Measurements from ENCODE around the gene FGFR4.

- TF ChIP-seq POLR2A (IDR thresholded peaks at IDR 0.05) (no peak), CTCF (IDR thresholded peaks at IDR 0.05 in 8 of 11, conservative IDR thresholded peaks at IDR 0.05 in 3 of 11) (no peak)
Observed at GRCh38 chr5:177079606-177080005, 7.1 kb upstream of the FGFR4 start.
